ENCODE measurements around the gene MARCO. TPM values are rescaled to one million over a fixed set of nuclear protein-coding genes. Genes with fewer than 3 reads are reported as not detected.

MARCO gene
- total and polyA plus RNA-seq, 4 donors, result 20.3 to 833 (median 163) TPM

- WGBS, 2 donors, result 61 to 74% methylated on average over 4 of the region's 4 CpGs
- no peaks in the 10 kb centered on the region for H3K36me3 ChIP-seq (ENCODE audit: control insufficient read depth in 4 of 4, insufficient read depth in 4 of 4, low read length in 4 of 4)
- ATAC-seq (ENCODE audit: insufficient read depth, low FRiP score) (no peak), DNase-seq (no peak)
- no peak overlapping the region for H3K27ac ChIP-seq (ENCODE audit: low read depth in 1 of 2, low read length in 1 of 2)
- H3K9ac ChIP-seq (ENCODE audit: insufficient read depth in 1 of 2, low read length in 2 of 2), result no peak overlapping the region
- no peak overlapping the region for H3K4me3 ChIP-seq
- H3K9me3 ChIP-seq (ENCODE audit: control insufficient read depth in 4 of 4, insufficient read depth in 3 of 4, low read length in 3 of 4), result peaks cover 0 to 4% (median 0%) of the 10 kb centered on the region in 4 donors
- H3K27me3 ChIP-seq (ENCODE audit: control insufficient read depth in 3 of 3, insufficient read depth in 3 of 3, low read length in 2 of 3), result peaks cover 0 to 28% (median 26%) of the 10 kb centered on the region in 3 donors
- no peak for TF ChIP-seq CTCF (IDR thresholded peaks at IDR 0.05; ENCODE audit: control extremely low read depth, extremely low read depth)
- H3K4me1 ChIP-seq (ENCODE audit: control insufficient read depth in 5 of 5, insufficient read depth in 5 of 5, low read length in 5 of 5), result no peaks in the 10 kb centered on the region
These were observed 71.7 kb downstream of the MARCO start for GRCh38 chr2:119013671-119014070.

DNA sequence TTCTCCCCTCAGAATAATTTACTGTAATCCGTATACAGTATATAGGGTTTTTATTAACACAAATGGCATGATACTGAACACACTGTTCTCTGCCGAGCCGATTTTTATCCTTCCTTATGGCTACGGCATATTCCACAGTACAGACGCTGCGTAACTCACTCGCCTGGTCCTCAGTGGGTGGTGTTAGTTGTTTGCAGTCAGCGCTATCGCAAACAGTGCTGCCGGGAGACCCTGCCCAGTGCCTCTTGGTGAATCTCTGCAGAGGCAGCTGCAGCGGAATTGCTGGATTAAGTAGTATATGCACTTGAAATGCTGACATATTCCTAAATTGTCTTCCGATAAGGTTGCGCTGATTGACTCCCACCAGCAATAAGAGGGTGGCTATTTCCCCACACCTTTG lies 73.9 kb downstream of the MARCO start:
- peaks cover 0 to 26% (median 19%) of the 10 kb centered on the region in 3 donors for H3K27me3 ChIP-seq (ENCODE audit: control insufficient read depth in 3 of 3, insufficient read depth in 3 of 3, low read length in 2 of 3)
- no peak for ATAC-seq (ENCODE audit: insufficient read depth, low FRiP score)

GRCh38 chr2:119019521-119019920 lies 77.5 kb downstream of the MARCO start:
- Histone ChIP-seq H3K4me3 (no peak overlapping the region), H3K27ac (ENCODE audit: low read depth in 1 of 2, low read length in 1 of 2) (no peak overlapping the region), H3K9ac (ENCODE audit: insufficient read depth in 1 of 2, low read length in 2 of 2) (no peak overlapping the region), H3K27me3 (ENCODE audit: control insufficient read depth in 3 of 3, insufficient read depth in 3 of 3, low read length in 2 of 3) (peaks cover 0 to 22% (median 18%) of the 10 kb centered on the region in 3 donors), H3K9me3 (ENCODE audit: control insufficient read depth in 4 of 4, insufficient read depth in 3 of 4, low read length in 3 of 4) (peaks cover 0 to 2% (median 0%) of the 10 kb centered on the region in 4 donors), H3K36me3 (ENCODE audit: control insufficient read depth in 4 of 4, insufficient read depth in 4 of 4, low read length in 4 of 4) (no peaks in the 10 kb centered on the region), H3K4me1 (ENCODE audit: control insufficient read depth in 5 of 5, insufficient read depth in 5 of 5, low read length in 5 of 5) (no peaks in the 10 kb centered on the region)
- DNase-seq (no peak), ATAC-seq (ENCODE audit: insufficient read depth, low FRiP score) (no peak)
- no peak for TF ChIP-seq CTCF (IDR thresholded peaks at IDR 0.05; ENCODE audit: control extremely low read depth, extremely low read depth)

More for the DNA sequence above, 73.9 kb downstream of the MARCO start:
- Histone ChIP-seq H3K36me3 (ENCODE audit: control insufficient read depth in 4 of 4, insufficient read depth in 4 of 4, low read length in 4 of 4) (no peaks in the 10 kb centered on the region), H3K9ac (ENCODE audit: insufficient read depth in 1 of 2, low read length in 2 of 2) (no peak overlapping the region), H3K4me1 (ENCODE audit: control insufficient read depth in 5 of 5, insufficient read depth in 5 of 5, low read length in 5 of 5) (no peaks in the 10 kb centered on the region), H3K9me3 (ENCODE audit: control insufficient read depth in 4 of 4, insufficient read depth in 3 of 4, low read length in 3 of 4) (peaks cover 0 to 4% (median 0%) of the 10 kb centered on the region in 4 donors), H3K4me3 (no peak overlapping the region), H3K27ac (ENCODE audit: low read depth in 1 of 2, low read length in 1 of 2) (no peak overlapping the region)
- peak in 1 of 3 donors; percentile 8 for DNase-seq
- 46 to 59% methylated on average over 13 of the region's 13 CpGs for WGBS, 2 donors
- no peak for TF ChIP-seq CTCF (IDR thresholded peaks at IDR 0.05; ENCODE audit: control extremely low read depth, extremely low read depth)

GRCh38 chr2:119022678-119023077 lies 80.7 kb downstream of the MARCO start:
- peaks cover 0 to 4% (median 3%) of the 10 kb centered on the region in 3 donors for H3K27me3 ChIP-seq (ENCODE audit: control insufficient read depth in 3 of 3, insufficient read depth in 3 of 3, low read length in 2 of 3)
- 88 to 93% methylated on average over 4 of the region's 4 CpGs for WGBS, 2 donors
- no peak for ATAC-seq (ENCODE audit: insufficient read depth, low FRiP score)
- no peaks in the 10 kb centered on the region for H3K36me3 ChIP-seq (ENCODE audit: control insufficient read depth in 4 of 4, insufficient read depth in 4 of 4, low read length in 4 of 4)
- DNase-seq, result no peak
- H3K4me3 ChIP-seq, result no peak overlapping the region
- H3K4me1 ChIP-seq (ENCODE audit: control insufficient read depth in 5 of 5, insufficient read depth in 5 of 5, low read length in 5 of 5), result no peaks in the 10 kb centered on the region
- H3K9me3 ChIP-seq (ENCODE audit: control insufficient read depth in 4 of 4, insufficient read depth in 3 of 4, low read length in 3 of 4), result no peaks in the 10 kb centered on the region
- no peak overlapping the region for H3K27ac ChIP-seq (ENCODE audit: low read depth in 1 of 2, low read length in 1 of 2)
- TF ChIP-seq CTCF (IDR thresholded peaks at IDR 0.05; ENCODE audit: control extremely low read depth, extremely low read depth), result no peak
- H3K9ac ChIP-seq (ENCODE audit: insufficient read depth in 1 of 2, low read length in 2 of 2), result no peak overlapping the region

Measured in lung (tissue), 12 donors.